ENCODE data around the gene NTM. TPM values are rescaled to one million over a fixed set of nuclear protein-coding genes. Genes with fewer than 3 reads are reported as not detected.

The NTM gene
- polyA plus RNA-seq, 1 donor (not counting 4 experiments of a cell fraction or from before 2014, with no cell fraction given): 47.9 TPM

- H3K4me2 ChIP-seq (ENCODE audit: control insufficient read depth, extremely low read depth, insufficient read depth, low read depth, low read length): no peak overlapping the region
- H3K27ac ChIP-seq (ENCODE audit: control insufficient read depth, insufficient read depth, low read length): no peak overlapping the region
- no peaks in the 10 kb centered on the region for H3K36me3 ChIP-seq (ENCODE audit: control insufficient read depth in 2 of 2, extremely low read depth in 1 of 2, insufficient read depth in 2 of 2, low read length in 2 of 2)
- no peak for TF ChIP-seq EZH2 (IDR thresholded peaks at IDR 0.05; ENCODE audit: low read length)
- DNase-seq (ENCODE audit: low read depth, low spot score): no peak
- no peak for FAIRE-seq
- no peak overlapping the region for H3K9ac ChIP-seq (ENCODE audit: control insufficient read depth, extremely low read depth, insufficient read depth, low read length)
- no peaks in the 10 kb centered on the region for H4K20me1 ChIP-seq (ENCODE audit: control insufficient read depth, extremely low read depth, insufficient read depth, low read length)
- H2AFZ ChIP-seq (ENCODE audit: control insufficient read depth, low read length): no peak overlapping the region
- H3K79me2 ChIP-seq (ENCODE audit: control insufficient read depth, insufficient read depth, low read length): no peaks in the 10 kb centered on the region
- dilution Hi-C loops (cut with MboI; ENCODE audit: extremely low pct_ligation_motif_present, low sequenced_read_pairs): no loop called here
- no peaks in the 10 kb centered on the region for H3K9me1 ChIP-seq (ENCODE audit: control insufficient read depth, extremely low read depth, insufficient read depth, low read length)
- peaks cover 4% of the 10 kb centered on the region for H3K9me3 ChIP-seq (ENCODE audit: control insufficient read depth, low read depth, low read length)
- no peak overlapping the region for H3K4me3 ChIP-seq (ENCODE audit: control insufficient read depth in 2 of 3, extremely low read depth in 1 of 3, insufficient read depth in 2 of 3, low read depth in 1 of 3, low read length in 3 of 3)
- H3K4me1 ChIP-seq (ENCODE audit: control insufficient read depth, extremely low read depth, insufficient read depth, low read length): no peaks in the 10 kb centered on the region
- H3K27me3 ChIP-seq (ENCODE audit: control insufficient read depth, extremely low read depth, insufficient read depth, low read length): no peaks in the 10 kb centered on the region
These were observed 627.6 kb downstream of the NTM start for GRCh38 chr11:131998020-131998419.

- no peak overlapping the region for H2AFZ ChIP-seq (ENCODE audit: control insufficient read depth, low read length)
- H3K79me2 ChIP-seq (ENCODE audit: control insufficient read depth, insufficient read depth, low read length): no peaks in the 10 kb centered on the region
- DNase-seq (ENCODE audit: low read depth, low spot score) (no peak), FAIRE-seq (no peak)
- H3K4me2 ChIP-seq (ENCODE audit: control insufficient read depth, extremely low read depth, insufficient read depth, low read depth, low read length): no peak overlapping the region
- no peaks in the 10 kb centered on the region for H3K4me1 ChIP-seq (ENCODE audit: control insufficient read depth, extremely low read depth, insufficient read depth, low read length)
- H4K20me1 ChIP-seq (ENCODE audit: control insufficient read depth, extremely low read depth, insufficient read depth, low read length): no peaks in the 10 kb centered on the region
- no peak overlapping the region for H3K4me3 ChIP-seq (ENCODE audit: control insufficient read depth in 2 of 3, extremely low read depth in 1 of 3, insufficient read depth in 2 of 3, low read depth in 1 of 3, low read length in 3 of 3)
- no peak overlapping the region for H3K27ac ChIP-seq (ENCODE audit: control insufficient read depth, insufficient read depth, low read length)
- no peaks in the 10 kb centered on the region for H3K27me3 ChIP-seq (ENCODE audit: control insufficient read depth, extremely low read depth, insufficient read depth, low read length)
- H3K36me3 ChIP-seq (ENCODE audit: control insufficient read depth in 2 of 2, extremely low read depth in 1 of 2, insufficient read depth in 2 of 2, low read length in 2 of 2): no peaks in the 10 kb centered on the region
- dilution Hi-C loops (cut with MboI; ENCODE audit: extremely low pct_ligation_motif_present, low sequenced_read_pairs): no loop called here
- no peak overlapping the region for H3K9ac ChIP-seq (ENCODE audit: control insufficient read depth, extremely low read depth, insufficient read depth, low read length)
- H3K9me3 ChIP-seq (ENCODE audit: control insufficient read depth, low read depth, low read length): peaks cover 4% of the 10 kb centered on the region
- TF ChIP-seq EZH2 (IDR thresholded peaks at IDR 0.05; ENCODE audit: low read length): no peak
- TF ChIP-seq CTCF (optimal IDR thresholded peaks at IDR 0.05 in 1 of 3, IDR thresholded peaks at IDR 0.05 in 1 of 3, conservative IDR thresholded peaks at IDR 0.05 in 1 of 3; ENCODE audit: extremely low read depth in 1 of 3, insufficient read depth in 2 of 3, low read length in 3 of 3): no peak
- H3K9me1 ChIP-seq (ENCODE audit: control insufficient read depth, extremely low read depth, insufficient read depth, low read length): no peaks in the 10 kb centered on the region
These were observed 628.7 kb downstream of the NTM start for GRCh38 chr11:131999084-131999483.

GRCh38 chr11:131999955-132000354 lies 629.5 kb downstream of the NTM start:
- Histone ChIP-seq H3K9me3 (ENCODE audit: control insufficient read depth, low read depth, low read length) (peaks cover 3% of the 10 kb centered on the region), H3K27me3 (ENCODE audit: control insufficient read depth, extremely low read depth, insufficient read depth, low read length) (no peaks in the 10 kb centered on the region), H3K4me2 (ENCODE audit: control insufficient read depth, extremely low read depth, insufficient read depth, low read depth, low read length) (no peak overlapping the region), H3K4me3 (ENCODE audit: control insufficient read depth in 2 of 3, extremely low read depth in 1 of 3, insufficient read depth in 2 of 3, low read depth in 1 of 3, low read length in 3 of 3) (no peak overlapping the region), H2AFZ (ENCODE audit: control insufficient read depth, low read length) (no peak overlapping the region), H3K4me1 (ENCODE audit: control insufficient read depth, extremely low read depth, insufficient read depth, low read length) (no peaks in the 10 kb centered on the region), H3K36me3 (ENCODE audit: control insufficient read depth in 2 of 2, extremely low read depth in 1 of 2, insufficient read depth in 2 of 2, low read length in 2 of 2) (no peaks in the 10 kb centered on the region), H3K9me1 (ENCODE audit: control insufficient read depth, extremely low read depth, insufficient read depth, low read length) (no peaks in the 10 kb centered on the region), H3K79me2 (ENCODE audit: control insufficient read depth, insufficient read depth, low read length) (no peaks in the 10 kb centered on the region), H4K20me1 (ENCODE audit: control insufficient read depth, extremely low read depth, insufficient read depth, low read length) (no peaks in the 10 kb centered on the region), H3K27ac (ENCODE audit: control insufficient read depth, insufficient read depth, low read length) (no peak overlapping the region), H3K9ac (ENCODE audit: control insufficient read depth, extremely low read depth, insufficient read depth, low read length) (no peak overlapping the region)
- no peak for DNase-seq (ENCODE audit: low read depth, low spot score)
- FAIRE-seq: no peak
- dilution Hi-C loops (cut with MboI; ENCODE audit: extremely low pct_ligation_motif_present, low sequenced_read_pairs): no loop called here
- TF ChIP-seq CTCF (optimal IDR thresholded peaks at IDR 0.05 in 1 of 3, IDR thresholded peaks at IDR 0.05 in 1 of 3, conservative IDR thresholded peaks at IDR 0.05 in 1 of 3; ENCODE audit: extremely low read depth in 1 of 3, insufficient read depth in 2 of 3, low read length in 3 of 3): no peak
- TF ChIP-seq EZH2 (IDR thresholded peaks at IDR 0.05; ENCODE audit: low read length): no peak
